Karpas-422 (cell line): ENCODE measurements around the gene ST3GAL3. TPM values are rescaled to one million over a fixed set of nuclear protein-coding genes. Genes with fewer than 3 reads are reported as not detected.
A peak's percentile ranks its signal among the peaks of the same experiment; 100 is the strongest.

Experiments used
- DNase-seq: peaks from one replicate; pipeline ENCODE4 v3.0.0-alpha.2; 2015
- H2AFZ ChIP-seq: fragments of 200-600 bp; sonication (generic); 2 replicates; pipeline ENCODE4 v1.6.1; 2014; ENCODE audit warnings: antibody characterized with exemption, low read length, mixed read lengths
- H3K27ac ChIP-seq: fragments of 200-600 bp; sonication (generic); 2 replicates; pipeline ENCODE4 v1.5.1; 2014; ENCODE audit warnings: mild to moderate bottlenecking, low read length, moderate library complexity
- H3K27me3 ChIP-seq: fragments of 200-600 bp; sonication (generic); 2 replicates; pipeline ENCODE4 v1.6.1; 2014; ENCODE audit warnings: low read length, mixed read lengths
- H3K36me3 ChIP-seq: fragments of 200-600 bp; sonication (generic); 2 replicates; pipeline ENCODE4 v1.6.1; 2014; ENCODE audit warnings: low read length, mixed read lengths; ENCODE audit not compliant: insufficient read depth
- H3K4me1 ChIP-seq: fragments of 200-600 bp; sonication (generic); 2 replicates; pipeline ENCODE4 v1.6.1; 2014; ENCODE audit warnings: mild to moderate bottlenecking, low read length, mixed read lengths
- H3K4me2 ChIP-seq: fragments of 200-600 bp; sonication (generic); 2 replicates; pipeline ENCODE4 v1.6.1; 2014; ENCODE audit warnings: low read length, low read depth, mild to moderate bottlenecking; ENCODE audit not compliant: poor library complexity, severe bottlenecking
- H3K4me3 ChIP-seq: fragments of 200-600 bp; sonication (generic); 2 replicates; pipeline ENCODE4 v1.5.1; 2014; ENCODE audit warnings: mild to moderate bottlenecking, antibody characterized with exemption, low read length, mixed read lengths
- H3K79me2 ChIP-seq: fragments of 200-600 bp; sonication (generic); 2 replicates; pipeline ENCODE4 v1.6.1; 2014; ENCODE audit warnings: mild to moderate bottlenecking, low read length, mixed read lengths
- H3K9ac ChIP-seq: fragments of 200-600 bp; sonication (generic); 2 replicates; pipeline ENCODE4 v1.6.0; 2014; ENCODE audit warnings: low read length
- H3K9me2 ChIP-seq: fragments of 200-600 bp; sonication (generic), shearing (Covaris generic); replicated peaks from 2 replicates; pipeline ENCODE4 v1.6.0; 2014; ENCODE audit warnings: mild to moderate bottlenecking, low read length, moderate library complexity; ENCODE audit not compliant: insufficient read depth
- H3K9me3 ChIP-seq: fragments of 300-700, 200-600 bp; sonication (generic); 2 replicates; pipeline ENCODE4 v1.6.1; 2014; ENCODE audit warnings: low read length, mixed read lengths
- H4K20me1 ChIP-seq: fragments of 200-600 bp; sonication (generic); 2 replicates; pipeline ENCODE4 v1.6.1; 2014; ENCODE audit warnings: mild to moderate bottlenecking, antibody characterized with exemption, low read length, low read depth; ENCODE audit not compliant: insufficient read depth
- total RNA-seq: library from RNA; depleted of rRNA; stranded (reverse); fragments of >200 nt; shearing (Covaris generic); gene quantifications from 2 replicates; pipeline ENCODE4 v1.2.3, GENCODE V29; 2014; ENCODE audit warnings: low replicate concordance

ST3GAL3 gene
- total RNA-seq, 1 experiment from 2014 or later, result 33.1 TPM

GRCh38 chr1:43934986-43935324, 227.6 kb downstream of the ST3GAL3 start:
- H3K9me2 ChIP-seq, result no peaks in the 10 kb centered on the region
- no peak overlapping the region for H3K27ac ChIP-seq
- H3K27me3 ChIP-seq, result no peaks in the 10 kb centered on the region
- no peaks in the 10 kb centered on the region for H4K20me1 ChIP-seq
- peaks cover 29% of the 10 kb centered on the region for H3K4me1 ChIP-seq
- H3K9ac ChIP-seq, result no peak overlapping the region
- no peak overlapping the region for H2AFZ ChIP-seq
- no peaks in the 10 kb centered on the region for H3K79me2 ChIP-seq
- H3K36me3 ChIP-seq, result no peaks in the 10 kb centered on the region
- no peaks in the 10 kb centered on the region for H3K9me3 ChIP-seq
- no peak for DNase-seq
- H3K4me3 ChIP-seq, result no peak overlapping the region
- no peak overlapping the region for H3K4me2 ChIP-seq

GRCh38 chr1:43935711-43936427, 228.5 kb downstream of the ST3GAL3 start:
- Histone ChIP-seq H3K4me3 (no peak overlapping the region), H3K27me3 (no peaks in the 10 kb centered on the region), H3K79me2 (no peaks in the 10 kb centered on the region), H3K36me3 (no peaks in the 10 kb centered on the region), H4K20me1 (no peaks in the 10 kb centered on the region), H3K27ac (no peak overlapping the region), H3K9ac (no peak overlapping the region), H3K9me2 (no peaks in the 10 kb centered on the region), H3K4me1 (peaks cover 29% of the 10 kb centered on the region), H3K9me3 (no peaks in the 10 kb centered on the region), H2AFZ (no peak overlapping the region), H3K4me2 (no peak overlapping the region)
- DNase-seq, result no peak

- Histone ChIP-seq H3K79me2 (no peaks in the 10 kb centered on the region), H3K27me3 (no peaks in the 10 kb centered on the region), H4K20me1 (no peaks in the 10 kb centered on the region), H3K9me3 (no peaks in the 10 kb centered on the region), H3K4me3 (no peak overlapping the region), H3K4me1 (peaks cover 28% of the 10 kb centered on the region), H3K4me2 (no peak overlapping the region), H3K36me3 (no peaks in the 10 kb centered on the region), H3K9ac (no peak overlapping the region), H2AFZ (no peak overlapping the region), H3K9me2 (no peaks in the 10 kb centered on the region), H3K27ac (no peak overlapping the region)
- DNase-seq, result no peak
Observed at GRCh38 chr1:43936431-43937151, 229.3 kb downstream of the ST3GAL3 start.

GRCh38 chr1:43937179-43937865, 230.0 kb downstream of the ST3GAL3 start:
- peaks cover 21% of the 10 kb centered on the region for H3K4me1 ChIP-seq
- H3K4me3 ChIP-seq, result no peak overlapping the region
- H3K27ac ChIP-seq, result no peak overlapping the region
- no peaks in the 10 kb centered on the region for H3K9me3 ChIP-seq
- no peaks in the 10 kb centered on the region for H4K20me1 ChIP-seq
- no peaks in the 10 kb centered on the region for H3K36me3 ChIP-seq
- H3K4me2 ChIP-seq, result no peak overlapping the region
- H2AFZ ChIP-seq, result no peak overlapping the region
- no peak overlapping the region for H3K9ac ChIP-seq
- no peaks in the 10 kb centered on the region for H3K27me3 ChIP-seq
- H3K9me2 ChIP-seq, result no peaks in the 10 kb centered on the region
- no peaks in the 10 kb centered on the region for H3K79me2 ChIP-seq
- no peak for DNase-seq

- H3K27me3 ChIP-seq, result no peaks in the 10 kb centered on the region
Observed at GRCh38 chr1:43938383-43938782, 231.0 kb downstream of the ST3GAL3 start.

GRCh38 chr1:43938892-43939587, 231.7 kb downstream of the ST3GAL3 start:
- Histone ChIP-seq H4K20me1 (no peaks in the 10 kb centered on the region), H3K27me3 (no peaks in the 10 kb centered on the region), H3K9me2 (no peaks in the 10 kb centered on the region), H3K27ac (no peak overlapping the region), H3K4me3 (no peak overlapping the region), H3K4me2 (no peak overlapping the region), H3K9me3 (no peaks in the 10 kb centered on the region), H3K36me3 (no peaks in the 10 kb centered on the region), H3K79me2 (no peaks in the 10 kb centered on the region), H3K9ac (no peak overlapping the region), H3K4me1 (peaks cover 19% of the 10 kb centered on the region), H2AFZ (no peak overlapping the region)
- DNase-seq, result no peak

More at GRCh38 chr1:43938383-43938782, 231.0 kb downstream of the ST3GAL3 start:
- Histone ChIP-seq H3K4me2 (no peak overlapping the region), H2AFZ (no peak overlapping the region), H3K27ac (no peak overlapping the region), H3K4me3 (no peak overlapping the region), H3K4me1 (peaks cover 19% of the 10 kb centered on the region), H4K20me1 (no peaks in the 10 kb centered on the region), H3K9me2 (no peaks in the 10 kb centered on the region), H3K79me2 (no peaks in the 10 kb centered on the region), H3K9ac (no peak overlapping the region), H3K9me3 (no peaks in the 10 kb centered on the region), H3K36me3 (no peaks in the 10 kb centered on the region)
- no peak for DNase-seq

- Histone ChIP-seq H3K4me2 (no peak overlapping the region), H3K4me3 (no peak overlapping the region), H3K36me3 (no peaks in the 10 kb centered on the region), H4K20me1 (no peaks in the 10 kb centered on the region), H3K27ac (no peak overlapping the region), H2AFZ (no peak overlapping the region), H3K9ac (no peak overlapping the region), H3K79me2 (peaks cover 24% of the 10 kb centered on the region), H3K4me1 (peaks cover 15% of the 10 kb centered on the region), H3K9me2 (no peaks in the 10 kb centered on the region), H3K27me3 (no peaks in the 10 kb centered on the region), H3K9me3 (no peaks in the 10 kb centered on the region)
- DNase-seq, result no peak
Observed at GRCh38 chr1:43942411-43942810, 235.1 kb downstream of the ST3GAL3 start.

- Histone ChIP-seq H3K27me3 (no peaks in the 10 kb centered on the region), H4K20me1 (no peaks in the 10 kb centered on the region), H3K4me1 (peaks cover 28% of the 10 kb centered on the region), H3K9ac (peak overlapping the region; percentile 57), H3K27ac (peak overlapping the region; percentile 35), H3K9me3 (no peaks in the 10 kb centered on the region), H3K4me3 (peak overlapping the region; percentile 97), H2AFZ (no peak overlapping the region), H3K4me2 (peak overlapping the region; percentile 92), H3K9me2 (no peaks in the 10 kb centered on the region), H3K79me2 (peaks cover 44% of the 10 kb centered on the region), H3K36me3 (no peaks in the 10 kb centered on the region)
- no peak for DNase-seq
Observed at GRCh38 chr1:43944860-43945259, 237.5 kb downstream of the ST3GAL3 start.
